PC-3 (cell line): ENCODE results near the gene ANKRD37. TPM values are rescaled to one million over a fixed set of nuclear protein-coding genes. Genes with fewer than 3 reads are reported as not detected.

ENCODE experiments used
- ATAC-seq: fragments of 200-7000 bp; cut with Tn5 transposase; 2 replicates; pipeline ENCODE4 v1.9.1; 2020; ENCODE audit warnings: mild to moderate bottlenecking, moderate library complexity
- BruUV-seq: library from RNA; stranded (reverse); fragments of 400-500 nt; replicated peaks from 2 replicates; lab custom pipeline; 2021; lab: Mats Ljungman, UMichigan
- CTCF ChIA-PET: fragments of 300-600 bp; sonication (Branson Sonifier 250); formaldehyde crosslinking; loops from one replicate; lab custom pipeline; 2022; ENCODE audit warnings: antibody characterized with exemption; lab: Charles Lee
- POLR2A ChIA-PET: fragments of 300-600 bp; sonication (Branson Sonifier 250); formaldehyde crosslinking; loops from one replicate; lab custom pipeline; 2022; ENCODE audit warnings: antibody characterized with exemption; ENCODE audit not compliant: unreplicated experiment; lab: Charles Lee
- DNase-seq: peaks from one replicate; pipeline ENCODE4 v3.0.0-alpha.2; 2015
- H2AFZ ChIP-seq: fragments of 300-600 bp; sonication (generic); 2 replicates; pipeline ENCODE4 v1.6.0; 2016; ENCODE audit warnings: antibody characterized with exemption, low read length
- H3F3A ChIP-seq: fragments of 300-600 bp; sonication (generic); one replicate; pipeline ENCODE4 v1.6.0; 2017; ENCODE audit warnings: antibody characterized with exemption, low read length, control low read depth, mild to moderate bottlenecking; ENCODE audit not compliant: unreplicated experiment
- H3K27ac ChIP-seq: fragments of 300-600 bp; sonication (generic); 2 replicates; pipeline ENCODE4 v1.5.1; 2016; ENCODE audit warnings: mild to moderate bottlenecking, low read length
- H3K27me3 ChIP-seq: fragments of 300-600 bp; sonication (generic); 2 replicates; pipeline ENCODE4 v1.6.1; 2016; ENCODE audit warnings: low read length, mixed read lengths
- H3K36me3 ChIP-seq: fragments of 300-600 bp; sonication (generic); 2 replicates; pipeline ENCODE4 v1.6.1; 2016; ENCODE audit warnings: low read depth, mixed run types, low read length, mixed read lengths
- H3K4me1 ChIP-seq: fragments of 300-600 bp; sonication (generic); 2 replicates; pipeline ENCODE4 v1.5.1; 2016; ENCODE audit warnings: low read length; ENCODE audit not compliant: insufficient read depth
- H3K4me2 ChIP-seq: fragments of 300-600 bp; sonication (generic); 2 replicates; pipeline ENCODE4 v1.6.0; 2016; ENCODE audit warnings: low read length
- H3K4me3 ChIP-seq: fragments of 300-600 bp; sonication (generic); 2 replicates; pipeline ENCODE4 v1.5.1; 2016; ENCODE audit warnings: mild to moderate bottlenecking, low read length, mixed read lengths
- H3K79me2 ChIP-seq: fragments of 300-600 bp; sonication (generic); 2 replicates; pipeline ENCODE4 v1.6.1; 2017; ENCODE audit warnings: low read length, mixed read lengths
- H3K9ac ChIP-seq: fragments of 300-600 bp; sonication (generic); 2 replicates; pipeline ENCODE4 v1.6.0; 2016; ENCODE audit warnings: mild to moderate bottlenecking, low read length
- H3K9me2 ChIP-seq: fragments of 300-600 bp; sonication (generic); replicated peaks from 2 replicates; pipeline ENCODE4 v1.6.1; 2016; ENCODE audit warnings: mixed run types, low read length, mixed read lengths
- H3K9me3 ChIP-seq: fragments of 300-600 bp; sonication (generic); 2 replicates; pipeline ENCODE4 v1.6.1; 2016; ENCODE audit warnings: low read length, mixed read lengths
- H4K20me1 ChIP-seq: fragments of 300-600 bp; sonication (generic); 2 replicates; pipeline ENCODE4 v1.6.1; 2016; ENCODE audit warnings: low read length, mixed read lengths
- CTCF ChIP-seq: fragments of 300-600 bp; sonication (generic); conservative IDR thresholded peaks from 2 replicates; pipeline ENCODE4 v1.5.1; 2017; ENCODE audit warnings: antibody characterized with exemption, low read depth, mild to moderate bottlenecking, low read length
- EZH2 ChIP-seq: fragments of 300-600 bp; sonication (generic); IDR thresholded peaks from one replicate; pipeline ENCODE4 v1.6.1; 2017; ENCODE audit warnings: antibody characterized with exemption, mild to moderate bottlenecking, low read length; ENCODE audit not compliant: unreplicated experiment
- EZH2phosphoT487 ChIP-seq: fragments of 300-600 bp; sonication (generic); IDR thresholded peaks from 2 replicates; pipeline ENCODE4 v1.6.1; 2018; ENCODE audit warnings: mild to moderate bottlenecking, antibody characterized with exemption, low read length, borderline replicate concordance
- intact Hi-C: fragments of 100-400 bp; cut with micrococcal nuclease; formaldehyde crosslinking; loops from 2 replicates; pipeline ENCODE4 v1.9.0; 2023
- total RNA-seq: library from RNA; depleted of rRNA; stranded (reverse); fragments of >200 nt; gene quantifications from 2 replicates; pipeline ENCODE4 v1.2.3, GENCODE V29; 2014

Gene ANKRD37
- total RNA-seq, 1 experiment from 2014 or later: 18.7 TPM

GRCh38 chr4:185357211-185357610, 39.4 kb upstream of the ANKRD37 start:
- H3K4me2 ChIP-seq: no peak overlapping the region
- H2AFZ ChIP-seq: no peak overlapping the region
- BruUV-seq: no TSS peak
- DNase-seq (no peak), ATAC-seq (no peak)
- H3F3A ChIP-seq: no peaks in the 10 kb centered on the region
- intact Hi-C loops: no loop called here
- POLR2A ChIA-PET: no interaction called here
- no peaks in the 10 kb centered on the region for H3K9me3 ChIP-seq
- H3K9ac ChIP-seq: no peak overlapping the region
- no peak overlapping the region for H3K4me3 ChIP-seq
- no peaks in the 10 kb centered on the region; the same call in 1 of the 2 replicates for H4K20me1 ChIP-seq
- TF ChIP-seq CTCF (no peak), EZH2 (no peak), EZH2phosphoT487 (no peak)
- no peaks in the 10 kb centered on the region for H3K9me2 ChIP-seq
- no peaks in the 10 kb centered on the region for H3K79me2 ChIP-seq
- CTCF ChIA-PET: no interaction called here
- no peaks in the 10 kb centered on the region for H3K27me3 ChIP-seq
- peaks cover 22% of the 10 kb centered on the region for H3K4me1 ChIP-seq
- no peaks in the 10 kb centered on the region for H3K36me3 ChIP-seq
- no peak overlapping the region for H3K27ac ChIP-seq

- intact Hi-C loops: loop anchor here (1.0 kb wide), 1 partner anchor 52 kb away; no protein-coding TSS in a partner anchor
- ATAC-seq: no peak; the same call in 1 of the 2 replicates
- Histone ChIP-seq H3F3A (no peaks in the 10 kb centered on the region), H3K9me3 (no peaks in the 10 kb centered on the region), H3K4me3 (no peak overlapping the region), H3K79me2 (no peaks in the 10 kb centered on the region), H3K9ac (no peak overlapping the region), H2AFZ (no peak overlapping the region), H3K4me1 (peaks cover 22% of the 10 kb centered on the region), H4K20me1 (no peaks in the 10 kb centered on the region; the same call in 1 of the 2 replicates), H3K36me3 (no peaks in the 10 kb centered on the region), H3K4me2 (no peak overlapping the region), H3K27me3 (no peaks in the 10 kb centered on the region), H3K9me2 (no peaks in the 10 kb centered on the region), H3K27ac (no peak overlapping the region)
- ChIA-PET POLR2A (no interaction called here), CTCF (no interaction called here)
- DNase-seq: no peak
- no TSS peak for BruUV-seq
- TF ChIP-seq CTCF (no peak), EZH2 (no peak), EZH2phosphoT487 (no peak)
Observed at GRCh38 chr4:185357733-185358440, 38.8 kb upstream of the ANKRD37 start.

- H4K20me1 ChIP-seq: no peaks in the 10 kb centered on the region; the same call in 1 of the 2 replicates
- intact Hi-C loops: loop anchor here (1.0 kb wide), 1 partner anchor 52 kb away; no protein-coding TSS in a partner anchor
- CTCF ChIA-PET: no interaction called here
- H3K27ac ChIP-seq: no peak overlapping the region
- H3K9me3 ChIP-seq: no peaks in the 10 kb centered on the region
- no peaks in the 10 kb centered on the region for H3K9me2 ChIP-seq
- ATAC-seq: peak; percentile 96
- no peaks in the 10 kb centered on the region for H3K36me3 ChIP-seq
- H3K4me3 ChIP-seq: no peak overlapping the region
- no peaks in the 10 kb centered on the region for H3F3A ChIP-seq
- TF ChIP-seq EZH2phosphoT487: no peak
- TF ChIP-seq CTCF: no peak
- TF ChIP-seq EZH2: no peak
- H3K27me3 ChIP-seq: no peaks in the 10 kb centered on the region
- H3K4me1 ChIP-seq: peaks cover 22% of the 10 kb centered on the region
- no peaks in the 10 kb centered on the region for H3K79me2 ChIP-seq
- DNase-seq: peak; percentile 52
- POLR2A ChIA-PET: no interaction called here
- no peak overlapping the region for H3K9ac ChIP-seq
- no TSS peak for BruUV-seq
- H2AFZ ChIP-seq: no peak overlapping the region
- no peak overlapping the region for H3K4me2 ChIP-seq
Observed at GRCh38 chr4:185358514-185358913, 38.1 kb upstream of the ANKRD37 start.
